HG03439 (cell line): Measurements from ENCODE around the gene HOOK2.

ENCODE experiments used
- ATAC-seq: cut with Tn5 transposase; IDR thresholded peaks from one replicate; pipeline ENCODE4 v1.9.1; 2021; ENCODE audit warnings: mild to moderate bottlenecking, moderate library complexity; ENCODE audit not compliant: unreplicated experiment

HOOK2 gene

DNA sequence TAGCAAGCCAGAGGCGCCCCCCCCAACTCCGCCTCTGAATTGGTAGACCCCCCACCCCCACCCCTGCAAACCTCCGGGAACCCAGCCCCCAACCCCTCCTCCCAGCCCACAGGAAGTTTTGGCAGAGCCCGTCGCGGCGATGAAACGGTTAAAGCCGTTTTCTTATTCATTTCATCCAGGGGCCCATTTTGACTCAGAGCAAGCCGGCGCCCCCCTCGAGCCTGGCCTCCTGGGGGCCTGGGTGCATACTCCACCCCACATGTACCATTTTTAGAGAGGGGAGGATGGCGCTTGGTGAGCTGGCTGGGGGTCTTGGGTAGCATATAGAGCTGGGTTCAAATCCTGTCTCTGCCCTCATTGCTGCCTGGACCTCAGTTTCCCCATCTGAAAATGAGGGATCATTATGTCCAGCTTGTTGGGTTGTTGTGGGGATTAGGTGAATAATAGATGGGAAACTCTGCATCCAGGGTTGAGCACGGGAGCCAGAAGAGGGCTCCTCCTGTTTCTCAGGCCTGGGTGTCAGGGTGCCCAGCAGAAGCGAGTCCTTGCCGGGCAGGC is 8.0 kb upstream of the HOOK2 start:
- ATAC-seq = no peak

DNA sequence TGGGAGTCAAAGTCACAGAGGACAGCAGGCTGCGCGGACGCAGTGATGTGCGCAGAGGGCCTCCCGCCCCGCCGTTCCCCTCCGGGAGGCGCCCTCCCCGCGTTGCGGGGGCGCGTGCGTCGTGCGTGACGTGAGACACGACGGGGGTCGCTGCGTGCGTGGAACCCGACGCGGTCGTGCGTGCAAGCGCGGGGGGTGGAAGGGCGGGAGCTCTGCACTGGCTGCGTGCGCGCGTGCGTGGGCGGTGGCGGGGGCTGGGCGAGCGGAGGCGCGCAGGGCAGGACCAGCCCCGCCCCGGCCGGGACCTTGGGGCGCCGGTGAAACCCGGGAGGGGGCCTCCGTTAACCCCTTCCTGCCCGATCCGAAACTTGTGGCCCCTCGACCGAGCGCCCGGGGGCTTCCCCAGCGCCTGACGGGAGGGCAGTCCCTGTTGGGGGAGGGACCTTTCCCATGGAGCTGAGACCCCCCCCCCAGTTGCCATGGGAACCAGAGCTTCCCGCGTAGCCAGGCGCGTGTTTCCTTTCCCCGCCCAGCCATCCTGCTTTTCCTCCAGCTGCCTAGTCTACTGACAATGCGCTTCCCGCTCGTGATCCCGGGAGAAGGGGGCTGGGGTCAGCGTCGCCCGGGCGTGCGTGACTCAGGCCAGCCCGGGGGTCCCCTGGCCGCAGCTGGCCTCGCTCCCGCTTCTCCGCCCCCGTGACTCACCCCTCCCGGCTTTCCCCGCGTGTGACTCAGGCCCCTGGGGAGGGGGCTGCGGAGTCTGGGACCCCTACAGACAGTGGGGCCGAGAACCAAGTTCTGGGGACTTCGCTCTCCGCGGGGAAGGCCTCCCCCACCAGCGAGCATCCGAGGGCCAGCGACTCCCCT is 7.3 kb upstream of the HOOK2 start:
- peak; percentile 37 for ATAC-seq

- no peak for ATAC-seq
These were observed 6.7 kb upstream of the HOOK2 start for GRCh38 chr19:12782174-12782423.

- ATAC-seq = no peak
These were observed 4.0 kb upstream of the HOOK2 start for GRCh38 chr19:12779162-12779993.

- ATAC-seq = no peak
These were observed 3.5 kb upstream of the HOOK2 start for GRCh38 chr19:12778905-12779161.

DNA sequence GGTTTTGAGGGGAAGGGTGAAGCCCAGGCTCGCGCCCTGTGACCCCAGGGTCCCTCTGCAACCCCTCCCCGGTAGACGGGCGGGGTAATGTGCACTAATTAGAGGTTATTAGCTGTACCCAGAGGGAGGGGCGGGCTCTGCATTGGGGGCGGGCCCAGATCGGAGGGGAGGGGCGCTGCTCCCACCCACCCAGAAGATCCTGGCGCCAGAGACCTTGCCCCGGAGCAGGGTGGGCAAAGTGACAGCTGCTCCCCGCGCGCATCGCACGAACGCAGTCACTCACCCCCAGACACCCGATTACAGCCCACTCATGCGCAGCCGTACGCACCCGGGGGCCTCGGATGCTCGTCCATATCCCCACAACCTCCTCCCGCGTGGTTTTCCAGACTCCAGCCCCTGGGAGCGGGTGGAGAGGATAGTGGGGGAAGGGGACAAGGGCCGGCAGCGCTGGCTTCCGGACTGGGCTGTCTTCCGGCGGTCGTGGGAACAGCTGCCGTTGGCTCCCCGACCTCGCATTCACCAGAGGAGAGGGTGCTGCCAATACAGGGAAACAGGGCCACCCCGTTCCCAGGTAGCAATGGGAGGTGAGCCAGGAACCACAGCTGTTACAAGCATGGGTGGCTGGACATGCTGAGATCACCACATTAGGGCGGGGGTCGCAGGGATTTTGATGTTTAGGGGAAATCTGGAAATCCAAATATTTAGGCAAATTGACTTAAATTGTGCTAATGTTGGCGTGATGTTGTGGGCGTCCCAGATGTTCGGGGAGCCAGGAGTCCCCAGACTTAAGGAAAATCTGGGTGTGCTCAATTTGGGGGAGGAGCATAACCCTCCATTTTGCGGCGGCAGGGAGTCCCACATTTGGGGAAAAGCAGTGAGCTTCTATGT is 2.9 kb upstream of the HOOK2 start:
- ATAC-seq = no peak

GRCh38 chr19:12777217-12778016 is 2.1 kb upstream of the HOOK2 start:
- no peak for ATAC-seq

GRCh38 chr19:12773571-12773970 is 1.8 kb downstream of the HOOK2 start:
- no peak for ATAC-seq

DNA sequence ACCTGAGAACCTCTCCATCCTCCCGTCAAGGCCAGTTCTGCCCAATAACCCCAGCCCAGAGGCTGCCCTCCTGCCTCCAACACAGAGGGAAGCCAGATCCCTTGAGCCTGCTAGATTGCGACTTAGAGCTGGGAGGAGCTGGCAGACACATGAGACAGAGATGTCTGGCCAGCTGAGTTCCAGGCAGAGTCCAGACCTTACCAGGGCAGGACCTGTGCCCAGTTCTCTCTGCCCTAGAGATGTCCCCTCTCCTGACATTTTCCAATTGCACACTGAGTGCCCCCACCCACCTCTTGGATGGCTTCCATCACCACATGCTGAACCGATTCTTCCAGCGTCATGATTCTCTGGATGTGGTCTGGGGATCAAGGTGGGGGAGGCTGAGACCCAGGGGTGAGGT is 3.0 kb downstream of the HOOK2 start:
- no peak for ATAC-seq

DNA sequence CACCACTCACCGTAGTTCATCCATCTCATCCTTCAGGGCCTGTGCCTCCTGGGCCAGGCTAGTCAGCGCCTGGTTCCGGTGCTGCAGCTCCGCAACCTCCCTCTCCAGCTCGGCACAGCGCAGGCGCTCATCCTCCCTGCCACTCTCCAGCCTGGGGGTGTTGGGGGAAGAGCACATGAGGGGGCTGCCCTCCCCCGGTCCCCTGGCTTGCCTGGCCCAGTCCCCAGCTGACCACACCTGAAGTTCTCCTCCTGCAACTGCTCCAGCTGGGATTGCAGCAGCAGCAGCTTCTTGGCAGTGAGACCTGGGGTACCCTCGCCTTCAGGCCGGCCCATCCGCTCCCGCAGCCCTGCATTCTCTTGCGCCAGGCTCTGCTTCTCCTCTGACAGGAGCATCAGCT is 4.4 kb downstream of the HOOK2 start:
- no peak for ATAC-seq

GRCh38 chr19:12769689-12770088 is 5.7 kb downstream of the HOOK2 start:
- ATAC-seq = no peak

DNA sequence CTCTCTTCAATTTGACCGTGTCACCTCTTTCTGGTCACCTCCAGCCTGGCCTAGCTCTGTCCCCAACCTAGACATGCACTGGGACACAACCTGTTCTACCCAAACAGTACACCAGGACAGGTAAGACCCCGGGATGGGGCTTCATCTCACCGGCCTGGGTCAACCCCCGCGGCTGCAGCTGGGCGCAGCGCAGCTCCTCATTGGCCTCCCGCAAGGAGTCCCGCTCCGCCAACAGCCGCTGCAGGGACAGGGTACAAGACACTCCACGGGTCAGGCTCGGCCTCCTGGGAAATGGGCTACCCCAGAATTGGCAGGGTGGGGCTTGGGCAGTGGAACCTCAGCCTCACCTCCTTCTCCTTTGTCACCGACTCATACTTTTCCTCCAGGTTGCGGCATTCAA is 7.7 kb downstream of the HOOK2 start:
- no peak for ATAC-seq

- no peak for ATAC-seq
These were observed 8.2 kb downstream of the HOOK2 start for GRCh38 chr19:12767150-12767549.

- no peak for ATAC-seq
These were observed 9.3 kb downstream of the HOOK2 start for GRCh38 chr19:12766051-12766521.

- no peak for ATAC-seq
These were observed 10.7 kb downstream of the HOOK2 start for GRCh38 chr19:12764698-12765097.

GRCh38 chr19:12763100-12763499 is 12.3 kb downstream of the HOOK2 start:
- no peak for ATAC-seq

DNA sequence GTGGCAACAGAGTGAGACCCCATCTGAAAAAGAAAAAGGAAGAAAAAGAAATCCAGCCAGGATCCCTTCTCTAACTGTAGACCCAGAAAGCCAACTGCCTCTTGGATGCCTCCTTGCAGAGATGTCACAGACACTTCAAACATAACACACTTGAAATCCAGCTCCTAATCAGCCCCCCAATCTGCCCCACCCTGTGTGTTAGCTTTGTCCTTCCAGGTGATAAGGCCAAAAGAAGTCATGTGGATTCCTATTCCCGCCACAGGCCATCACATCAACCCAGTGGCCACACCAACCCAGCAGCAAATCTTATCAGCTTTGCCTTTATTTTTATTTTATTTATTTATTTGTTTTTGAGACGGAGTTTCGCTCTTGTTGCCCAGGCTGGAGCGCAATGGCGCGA is 15.7 kb downstream of the HOOK2 start:
- no peak for ATAC-seq

GRCh38 chr19:12757544-12758274 is 17.6 kb downstream of the HOOK2 start:
- no peak for ATAC-seq

DNA sequence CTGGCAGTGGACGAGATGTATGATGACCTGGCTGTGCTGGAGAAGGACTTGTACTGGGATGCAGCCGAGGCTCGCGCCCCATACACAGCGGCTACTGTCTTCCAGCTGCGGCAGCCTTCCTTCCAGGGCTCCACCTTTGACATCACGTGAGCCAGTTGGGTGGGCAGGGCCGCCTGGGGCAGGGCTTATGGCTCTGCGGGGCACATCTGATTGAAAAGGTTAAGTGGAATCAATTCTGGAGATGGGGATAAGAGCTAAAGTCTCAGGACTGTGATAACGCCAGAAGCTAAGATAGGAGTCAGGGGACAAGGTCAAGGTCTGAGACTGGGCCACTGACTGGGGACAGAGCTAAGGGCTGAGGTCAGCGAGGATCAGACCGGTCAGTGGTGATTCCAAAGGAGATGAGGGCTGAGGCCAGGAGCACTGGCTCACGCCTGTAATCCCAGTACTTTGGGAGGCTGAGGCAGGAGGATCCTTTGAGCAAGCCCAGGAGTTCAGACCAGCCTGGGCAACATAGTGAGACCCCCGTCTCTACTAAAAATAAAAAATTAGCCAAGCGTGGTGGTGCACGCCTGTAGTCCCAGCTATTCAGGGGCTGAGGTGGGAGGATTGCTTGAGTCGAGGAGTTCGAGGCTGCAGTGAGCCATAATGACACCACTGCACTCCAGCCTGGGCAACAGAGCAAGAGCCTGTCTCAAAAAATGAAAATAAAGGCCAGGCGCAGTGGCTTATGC is 19.0 kb downstream of the HOOK2 start:
- no peak for ATAC-seq
